Stimulated activated CD4-positive, alpha-beta T cell treated with anti-CD3 and anti-CD28 coated beads, Interleukin-4, amount 100 ng/mL, for 1 hour (primary cell): ENCODE data around the gene TAF4.
A peak's percentile ranks its signal among the peaks of the same experiment; 100 is the strongest.
"Not testable (repeated sequence)": the region's sequence is repeated elsewhere in the genome, so short reads cannot be mapped to it uniquely, and the experiment has no call there.

Source experiments
- DNase-seq: peaks from one replicate; pipeline ENCODE4 v3.0.0-alpha.2; 2020

Gene TAF4

DNA sequence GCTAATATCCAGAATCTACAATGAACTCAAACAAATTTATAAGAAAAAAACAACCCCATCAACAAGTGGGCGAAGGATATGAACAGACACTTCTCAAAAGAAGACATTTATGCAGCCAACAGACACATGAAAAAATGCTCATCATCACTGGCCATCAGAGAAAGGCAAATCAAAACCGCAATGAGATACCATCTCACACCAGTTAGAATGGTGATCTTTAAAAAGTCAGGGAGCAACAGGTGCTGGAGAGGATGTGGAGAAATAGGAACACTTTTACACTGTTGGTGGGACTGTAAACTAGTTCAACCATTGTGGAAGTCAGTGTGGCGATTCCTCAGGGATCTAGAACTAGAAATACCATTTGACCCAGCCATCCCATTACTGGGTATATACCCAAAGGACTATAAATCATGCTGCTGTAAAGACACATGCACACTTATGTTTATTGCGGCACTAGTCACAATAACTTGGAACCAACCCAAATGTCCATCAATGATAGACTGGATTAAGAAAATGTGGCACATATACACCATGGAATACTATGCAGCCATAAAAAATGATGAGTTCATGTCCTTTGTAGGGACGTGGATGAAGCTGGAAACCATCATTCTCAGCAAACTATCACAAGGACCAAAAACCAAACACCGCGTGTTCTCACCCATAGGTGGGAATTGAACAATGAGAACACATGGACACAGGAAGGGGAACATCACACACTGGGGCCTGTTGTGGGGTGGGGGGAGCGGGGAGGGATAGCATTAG is 6.2 kb upstream of the TAF4 start:
- not testable (repeated sequence) for DNase-seq

DNA sequence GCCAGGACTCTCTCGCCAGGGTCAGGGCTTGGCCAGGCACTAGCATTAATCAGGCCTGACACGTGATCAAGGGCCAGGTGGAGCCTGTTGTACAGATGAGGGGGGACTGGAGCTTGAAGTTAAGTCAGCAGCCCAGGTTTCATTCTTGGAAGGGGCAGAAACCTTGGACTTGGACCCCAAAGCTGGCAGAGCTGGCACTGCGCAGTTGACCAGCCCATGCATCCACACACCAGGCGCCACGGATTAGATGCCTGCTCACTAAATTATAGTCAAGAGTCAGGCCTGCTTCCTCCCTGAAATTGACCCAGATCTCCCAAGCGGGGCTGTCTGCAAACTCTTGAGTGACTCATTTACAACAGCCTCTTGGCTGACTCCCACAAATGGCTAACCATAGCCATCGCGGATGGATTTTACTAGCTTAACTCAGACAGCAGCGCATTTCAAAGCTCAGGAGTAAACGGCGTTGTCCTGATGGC is 4.1 kb upstream of the TAF4 start:
- DNase-seq: no peak

- DNase-seq: no peak
These were observed 3.3 kb upstream of the TAF4 start for GRCh38 chr20:62068997-62069396.

DNA sequence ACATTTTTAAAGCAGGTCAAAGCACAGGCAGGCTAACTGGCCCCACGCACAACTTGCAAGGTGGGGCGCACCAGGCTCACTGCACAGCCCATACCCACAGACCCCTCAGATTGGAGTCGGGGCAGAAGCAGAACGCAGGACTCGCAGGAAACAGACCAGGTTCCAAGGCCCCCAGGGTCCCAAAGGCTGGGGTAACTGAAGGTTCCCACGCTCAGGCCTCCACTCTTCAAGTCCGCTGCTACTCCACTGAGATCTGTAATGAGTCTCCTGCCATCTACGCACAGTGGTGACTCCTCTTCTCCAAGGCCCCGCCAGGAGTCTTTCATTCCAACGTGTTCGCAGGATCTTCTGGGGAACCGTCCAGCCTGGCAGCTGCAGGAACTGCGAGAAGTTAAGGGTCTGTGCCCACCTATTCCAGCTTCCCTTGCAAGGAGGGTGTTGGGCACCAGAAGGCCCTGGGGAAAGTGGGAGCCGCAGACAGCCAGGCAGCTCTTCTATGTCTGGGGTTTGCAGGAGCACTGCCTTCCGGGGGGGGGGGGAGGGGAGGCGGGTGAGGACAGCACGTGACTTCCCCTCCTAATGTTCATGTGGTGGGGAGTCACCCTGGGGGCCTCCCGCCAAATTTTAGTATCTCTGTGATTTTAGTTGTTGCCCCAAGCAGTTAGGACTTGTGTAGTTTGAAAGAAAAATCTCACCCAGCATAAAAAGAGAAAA is 2.0 kb upstream of the TAF4 start:
- no peak for DNase-seq

DNA sequence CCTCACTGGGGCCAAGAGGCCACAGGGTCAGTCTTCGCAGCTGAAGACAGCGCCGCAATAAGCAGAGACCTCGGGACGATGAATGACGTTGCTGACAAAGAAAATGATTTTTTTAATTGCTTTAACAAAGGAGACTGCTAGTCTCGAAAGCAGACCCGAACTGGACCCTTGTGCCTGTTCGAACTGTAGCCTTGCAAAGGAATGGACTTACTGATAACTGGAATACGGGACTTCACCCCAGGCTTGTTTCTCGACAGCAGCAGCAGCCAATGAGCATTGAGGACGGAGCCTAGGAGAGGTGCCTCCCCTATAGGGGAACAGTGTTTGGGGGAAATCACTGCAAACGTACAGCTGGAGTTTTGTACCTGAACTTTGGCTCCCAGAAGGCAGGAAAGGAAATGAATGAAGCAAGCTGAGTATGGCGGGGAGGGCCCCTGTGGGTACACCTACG is 1.3 kb upstream of the TAF4 start:
- peak; percentile 10 for DNase-seq

- peak; percentile 56 for DNase-seq
These were observed 780 bp upstream of the TAF4 start for GRCh38 chr20:62066339-62066982.

GRCh38 chr20:62064770-62065673 is 659 bp downstream of the TAF4 start:
- peak; percentile 14 for DNase-seq

DNA sequence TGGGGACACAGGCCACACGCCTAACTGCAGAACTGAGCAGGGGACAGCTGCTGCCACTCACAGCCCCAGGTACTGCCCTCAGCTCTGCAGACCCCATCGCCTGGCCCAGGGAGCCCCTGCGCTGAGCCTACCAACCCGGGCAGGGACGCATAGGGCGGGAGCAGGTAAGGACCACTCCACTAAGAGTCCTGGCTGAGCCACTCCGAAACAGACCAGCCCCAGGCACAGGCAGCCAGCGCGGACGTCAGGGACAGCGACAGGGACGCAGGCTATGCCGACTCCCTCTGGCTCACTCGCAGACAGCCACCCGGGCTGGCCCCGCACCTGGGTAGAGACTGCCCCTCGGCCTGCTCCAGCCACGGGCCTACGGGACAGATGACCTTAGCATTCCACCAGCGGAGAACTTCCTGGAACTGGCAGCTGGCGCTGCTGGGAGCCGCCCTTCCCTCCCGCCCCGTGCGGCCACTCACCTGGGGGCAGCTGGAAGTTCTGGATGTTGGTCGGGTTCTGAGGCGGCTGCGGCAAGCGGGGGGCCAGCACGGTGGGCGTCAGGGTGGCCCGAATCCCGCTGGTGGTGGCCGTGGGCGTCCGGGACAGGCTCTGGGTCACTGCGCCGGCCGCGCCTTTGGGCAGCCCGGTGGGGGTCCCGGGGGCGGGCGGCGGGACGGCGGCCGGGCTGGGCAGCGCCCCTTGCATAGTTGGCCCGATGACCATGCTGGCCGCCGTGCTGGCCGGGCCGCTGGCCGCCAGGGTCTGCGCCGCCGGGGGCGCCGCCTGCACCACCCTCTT is 1.5 kb downstream of the TAF4 start:
- DNase-seq: no peak

DNA sequence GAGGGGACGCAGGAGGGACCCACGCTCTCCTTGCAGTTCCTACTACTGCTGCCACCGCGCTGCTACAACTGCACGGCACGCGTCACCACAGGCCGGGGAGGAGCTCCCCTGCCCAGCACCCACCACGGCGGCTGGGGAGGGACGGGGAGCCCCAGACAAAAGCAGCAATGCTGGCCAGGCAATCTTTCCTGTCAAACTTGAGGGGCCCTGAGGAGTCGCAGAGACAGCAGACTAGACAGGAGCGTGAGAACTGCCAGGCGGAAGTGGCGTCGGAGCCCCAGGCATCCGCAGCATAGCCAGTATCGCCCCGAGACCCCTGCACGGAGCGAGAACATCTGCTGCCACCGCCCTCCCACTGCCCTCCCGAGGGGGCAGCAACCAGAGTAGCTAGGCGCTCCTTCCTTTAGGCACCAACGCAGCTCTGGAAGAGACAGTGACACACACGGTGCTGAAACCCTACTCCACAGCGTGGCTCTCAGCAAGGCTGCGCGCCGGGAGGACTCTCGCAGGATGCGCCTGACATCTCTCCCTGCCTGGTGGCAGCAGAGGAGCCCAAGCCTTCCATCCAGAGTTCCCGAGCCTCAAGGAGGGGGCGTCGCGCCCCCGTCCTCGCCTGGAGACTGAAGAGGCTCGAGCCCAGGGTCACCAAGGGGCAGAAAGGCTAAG is 2.2 kb downstream of the TAF4 start:
- DNase-seq: no peak

DNA sequence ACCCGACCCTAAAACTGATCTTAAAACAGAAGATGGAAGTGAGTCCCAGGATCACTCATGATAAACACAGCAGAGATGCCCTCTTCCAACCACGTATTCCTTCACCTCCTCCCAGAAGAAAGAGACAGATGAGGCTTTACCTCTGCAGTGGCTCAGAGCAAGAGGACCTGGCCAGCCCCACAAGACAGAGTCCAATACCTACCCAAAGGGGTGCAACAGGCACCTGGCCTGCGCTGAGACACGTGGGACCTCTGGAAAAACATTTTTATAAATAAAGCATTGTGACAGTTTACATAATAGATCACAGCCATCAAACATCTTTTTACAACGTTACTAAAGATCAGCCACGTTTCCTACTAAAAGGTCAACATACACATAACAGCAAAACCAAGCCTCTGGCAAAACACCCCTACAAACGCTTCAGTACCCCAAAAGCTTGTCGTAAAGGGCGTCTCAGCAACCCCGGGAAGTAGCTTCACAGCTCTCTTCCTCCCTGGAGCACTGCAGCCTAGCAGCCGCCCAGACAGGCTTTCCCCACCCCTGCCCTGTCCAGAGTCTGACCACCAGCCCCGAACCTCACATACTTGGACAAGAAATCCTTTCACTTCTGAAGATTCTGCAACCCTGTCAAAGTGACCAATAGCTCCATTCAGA is 2.9 kb downstream of the TAF4 start:
- DNase-seq: no peak

GRCh38 chr20:62061851-62062423 is 3.7 kb downstream of the TAF4 start:
- DNase-seq: no peak

DNA sequence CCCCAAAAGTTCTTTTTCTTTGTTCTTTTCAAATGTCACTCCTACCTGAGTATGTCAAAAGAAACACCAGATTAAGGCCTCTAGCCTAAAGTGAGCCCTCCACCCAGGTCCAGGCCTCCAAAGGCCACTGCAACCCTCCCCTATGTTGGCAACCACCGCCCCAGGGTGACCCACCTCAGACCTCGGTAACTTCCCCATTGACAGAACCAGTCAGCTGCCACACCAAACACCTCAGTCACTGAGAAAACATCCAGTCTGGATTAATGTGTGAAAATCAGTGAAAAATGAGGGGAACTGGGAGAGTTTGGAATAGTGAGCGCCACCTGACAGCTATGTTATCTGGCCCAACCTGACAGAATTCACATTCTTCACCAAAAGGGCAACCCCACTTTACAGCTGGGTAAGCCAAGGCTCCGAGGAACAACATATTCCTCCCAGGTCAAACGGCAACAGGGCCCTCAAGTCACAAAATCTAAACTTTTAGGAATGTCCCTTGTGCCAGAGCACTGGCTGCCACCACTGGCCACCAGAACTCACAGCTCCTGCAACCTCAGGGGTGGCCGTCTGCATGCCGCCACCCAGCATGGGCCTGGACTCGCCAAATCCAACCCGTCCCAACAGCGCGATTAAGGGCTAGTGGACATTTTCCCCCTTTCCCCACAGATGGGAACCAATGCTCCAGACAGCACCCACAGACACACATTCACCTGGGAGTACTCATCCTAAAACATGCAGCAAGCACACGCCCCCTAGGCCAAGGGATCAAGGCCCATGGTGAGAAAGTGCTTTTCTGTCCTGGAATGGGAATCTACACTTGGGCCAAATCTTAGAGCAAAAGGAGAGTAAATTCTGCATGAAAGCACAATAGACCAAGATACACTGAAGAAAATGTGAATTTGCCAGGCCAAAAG is 4.8 kb downstream of the TAF4 start:
- DNase-seq: no peak

DNA sequence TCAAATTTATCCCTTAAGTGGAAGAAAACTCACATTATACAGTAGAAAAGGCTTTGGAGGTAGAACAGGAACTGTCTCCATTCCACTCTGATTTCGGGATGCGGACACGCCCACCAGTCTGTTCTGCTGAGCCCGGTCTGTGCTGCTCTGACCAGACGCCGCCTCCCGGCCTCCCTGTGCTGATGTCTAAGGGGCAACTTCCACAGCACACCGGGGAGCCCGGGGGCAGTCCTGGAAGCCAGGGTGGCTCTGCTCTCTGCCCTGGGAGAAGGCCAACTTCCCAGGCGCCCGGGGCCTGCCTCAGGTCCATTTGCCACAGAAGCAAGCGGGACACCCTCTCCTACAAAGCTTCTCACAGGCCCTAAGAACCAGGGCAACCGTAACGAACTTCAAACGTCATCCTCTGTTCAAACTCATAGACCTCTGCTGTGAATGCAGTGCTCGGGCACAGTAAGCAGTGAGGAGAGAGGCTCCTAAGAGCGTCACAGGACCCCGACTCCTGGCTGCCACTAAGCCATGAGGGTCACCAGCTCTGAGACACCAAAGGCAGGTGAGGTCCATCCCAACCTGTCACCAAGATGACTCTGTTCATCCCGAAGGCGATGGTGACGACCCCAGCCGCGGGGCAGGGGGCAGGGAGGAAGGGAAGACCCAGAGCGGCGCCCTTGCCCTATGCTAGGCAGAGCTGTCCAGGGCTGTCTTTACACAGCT is 5.6 kb downstream of the TAF4 start:
- no peak for DNase-seq

DNA sequence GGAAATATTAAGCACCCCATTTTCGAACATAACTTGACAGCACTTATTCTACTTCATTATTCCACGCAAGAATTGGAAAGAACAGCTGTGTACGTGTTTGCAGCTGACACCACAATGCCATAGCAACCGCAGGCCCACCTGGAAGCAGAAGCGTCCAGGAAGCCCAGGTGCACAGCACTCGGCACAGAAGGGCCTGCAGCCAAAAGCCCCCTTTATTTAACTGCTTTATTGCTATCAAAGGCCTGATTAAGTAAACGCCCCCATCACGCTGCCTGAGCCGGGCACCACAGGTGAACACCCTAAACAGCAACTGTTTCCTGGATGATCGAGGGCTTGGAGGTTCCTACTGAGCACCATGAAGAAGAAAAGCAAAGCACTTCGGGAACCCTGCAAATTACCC is 6.3 kb downstream of the TAF4 start:
- DNase-seq: no peak

GRCh38 chr20:62058941-62059340 is 6.7 kb downstream of the TAF4 start:
- DNase-seq: no peak

DNA sequence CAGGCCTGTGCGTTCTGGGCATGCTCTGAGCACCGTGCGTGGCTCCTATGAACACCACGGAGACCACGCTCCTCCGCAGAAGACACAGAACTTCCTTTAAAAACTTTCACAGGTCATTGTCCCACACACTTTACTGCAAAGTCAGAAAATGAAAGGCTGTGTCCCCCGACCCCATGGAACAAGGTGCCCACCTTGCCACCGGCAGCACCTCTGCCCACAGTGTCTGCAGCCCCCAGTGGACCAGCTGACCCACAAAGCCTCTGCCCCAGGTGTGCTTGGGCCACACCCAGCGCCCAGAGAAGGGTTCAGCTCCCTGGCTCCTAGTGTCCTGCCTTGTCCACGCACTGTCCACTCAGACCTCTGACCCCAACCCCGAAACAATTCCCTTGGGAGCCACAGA is 8.7 kb downstream of the TAF4 start:
- no peak for DNase-seq

DNA sequence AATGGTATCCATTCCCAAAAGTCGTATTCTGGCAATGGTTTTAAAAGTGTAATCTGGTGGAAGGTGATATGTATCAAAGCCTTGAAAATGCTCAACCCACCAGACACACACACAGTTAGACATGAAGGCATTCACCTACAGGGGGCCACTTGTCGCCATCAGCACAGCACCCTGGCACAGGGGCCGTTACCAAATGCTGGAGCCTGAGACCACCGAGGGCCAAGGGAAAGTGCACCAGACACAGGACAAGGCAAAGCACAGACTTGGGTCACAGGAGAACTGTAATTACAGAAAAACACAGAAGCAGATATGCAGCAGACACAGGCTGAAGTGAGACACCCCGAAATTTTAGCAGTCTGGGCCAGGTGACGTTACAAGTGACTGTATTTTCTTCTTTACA is 9.3 kb downstream of the TAF4 start:
- no peak for DNase-seq

GRCh38 chr20:62055862-62056115 is 9.9 kb downstream of the TAF4 start:
- not testable (repeated sequence) for DNase-seq
